Measurements from ENCODE around the gene CLIC6.
"Not testable (repeated sequence)": the region's sequence is repeated elsewhere in the genome, so short reads cannot be mapped to it uniquely, and the experiment has no call there.

The CLIC6 gene

DNA sequence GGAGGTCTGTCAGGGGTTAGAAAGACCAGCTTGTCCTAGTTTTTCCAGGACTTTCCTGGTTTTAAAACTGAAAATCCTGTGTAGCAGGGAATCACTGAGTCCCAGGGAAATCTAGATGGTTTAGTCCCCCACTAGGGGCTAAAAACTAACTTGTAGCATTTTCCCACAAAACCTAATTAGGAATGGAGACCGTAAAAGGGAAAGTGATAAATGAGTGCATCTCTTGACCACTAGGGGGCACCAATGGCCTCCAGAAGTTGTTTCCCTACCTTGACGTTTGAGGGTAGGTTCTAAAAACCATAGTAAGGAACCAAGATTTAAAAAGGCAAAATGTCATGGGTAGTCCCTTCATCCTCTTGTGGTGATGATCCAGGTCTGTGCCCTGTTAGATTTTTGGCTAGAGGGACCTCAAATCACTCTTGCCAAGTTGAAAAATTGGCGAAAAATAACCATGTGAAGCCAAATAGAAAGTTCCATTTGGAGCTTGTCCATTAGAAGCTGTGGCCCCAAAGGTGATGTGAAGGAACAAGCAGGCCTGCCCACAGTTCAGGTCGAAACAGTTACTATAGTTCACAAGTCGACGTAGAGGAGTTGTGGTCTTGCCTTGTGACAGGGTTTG is 24.5 kb downstream of the CLIC6 start:
- DNase-seq (ENCODE audit: low spot score) = peak; percentile 71

DNA sequence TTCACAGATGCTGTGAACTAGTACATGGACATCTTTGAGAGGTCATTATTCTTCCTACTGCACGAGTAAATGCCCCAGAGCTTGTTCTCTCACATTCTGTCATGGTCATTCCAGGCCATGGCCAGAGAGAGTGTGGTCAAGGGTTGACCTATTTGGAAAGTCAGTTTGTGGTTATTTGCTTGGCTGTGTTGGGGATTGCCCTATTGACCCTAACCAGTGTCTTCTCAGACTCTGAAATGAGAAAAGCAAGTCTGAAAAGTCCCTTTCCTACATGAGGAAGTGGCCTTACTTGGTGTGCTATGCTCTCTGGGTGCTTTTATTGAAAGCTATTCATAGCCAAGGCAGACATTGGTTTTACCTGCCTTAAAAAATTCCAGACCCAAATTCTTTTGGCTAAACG is 26.6 kb downstream of the CLIC6 start:
- DNase-seq (ENCODE audit: low spot score) = no peak

DNA sequence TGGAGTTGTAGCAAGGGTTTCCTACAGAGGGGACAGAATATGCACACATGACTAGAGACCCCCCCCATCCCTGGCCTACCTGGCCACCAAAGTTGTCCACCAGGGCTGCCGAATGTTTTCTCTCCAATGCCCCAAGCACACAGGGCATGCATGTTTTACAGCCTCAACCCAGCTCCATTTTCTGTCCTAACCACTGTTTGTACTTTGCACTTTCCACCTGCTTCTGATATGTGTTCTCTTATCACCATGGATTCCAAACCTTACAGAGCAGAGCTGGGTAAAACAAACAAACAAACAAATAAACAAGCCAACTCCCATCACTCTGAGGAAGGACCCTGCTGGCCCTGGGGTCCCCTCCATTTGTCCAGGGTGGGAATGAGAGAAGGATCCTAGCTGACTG is 27.3 kb downstream of the CLIC6 start:
- no peak for DNase-seq (ENCODE audit: low spot score)

DNA sequence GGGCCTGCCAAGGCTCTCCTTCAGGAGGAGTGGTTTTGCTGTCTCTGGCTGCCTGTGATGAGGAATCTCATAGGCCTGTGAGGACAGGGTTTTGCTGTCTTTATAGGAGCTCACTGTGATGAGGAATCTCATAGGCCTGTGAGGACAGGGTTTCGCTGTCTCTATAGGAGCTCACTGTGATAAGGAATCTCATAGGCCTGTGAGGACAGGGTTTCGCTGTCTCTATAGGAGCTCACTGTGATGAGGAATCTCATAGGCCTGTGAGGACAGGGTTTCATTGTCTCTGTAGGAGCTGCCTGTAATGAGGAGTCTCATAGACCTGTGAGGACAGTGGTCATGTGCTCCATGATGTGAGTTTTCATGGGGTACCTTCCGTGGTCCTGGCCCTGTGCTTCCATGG is 29.0 kb downstream of the CLIC6 start:
- DNase-seq (ENCODE audit: low spot score) = no peak

DNA sequence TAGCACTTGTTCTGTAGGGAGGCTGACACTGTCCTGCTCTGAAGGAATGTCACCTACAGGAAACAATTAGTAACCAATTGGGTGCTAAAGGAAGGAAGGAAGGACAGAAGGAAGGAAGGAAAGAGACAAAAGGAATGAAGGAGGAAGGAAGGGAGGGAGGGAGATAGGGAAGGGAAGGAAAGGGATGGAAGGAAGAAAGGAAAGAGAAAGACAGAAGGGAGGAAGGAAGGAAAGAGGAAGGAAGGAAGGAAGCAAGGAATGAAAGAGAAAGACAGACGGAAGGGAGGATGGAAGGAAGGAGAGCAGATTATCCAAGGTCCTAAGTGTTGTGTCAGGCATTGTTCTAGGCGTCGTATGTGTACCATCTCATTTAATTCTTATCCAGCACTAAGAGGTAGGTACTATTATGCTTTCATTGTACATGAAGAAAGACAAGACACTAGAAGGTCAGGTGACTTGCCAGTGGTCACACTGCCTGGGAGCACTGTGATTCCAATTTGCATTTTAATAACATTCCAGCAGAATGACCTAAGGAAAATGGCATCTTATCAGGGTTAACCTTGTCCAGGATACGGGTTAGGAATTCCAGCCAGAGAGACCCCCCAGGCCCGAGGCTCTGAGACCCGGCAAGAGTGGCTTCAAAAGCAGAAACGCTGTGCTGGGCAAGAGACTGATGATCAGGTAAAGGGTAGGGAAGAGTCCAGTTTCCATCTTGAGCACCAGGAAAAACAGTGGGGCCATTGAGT is 29.6 kb downstream of the CLIC6 start:
- DNase-seq (ENCODE audit: low spot score) = no peak

DNA sequence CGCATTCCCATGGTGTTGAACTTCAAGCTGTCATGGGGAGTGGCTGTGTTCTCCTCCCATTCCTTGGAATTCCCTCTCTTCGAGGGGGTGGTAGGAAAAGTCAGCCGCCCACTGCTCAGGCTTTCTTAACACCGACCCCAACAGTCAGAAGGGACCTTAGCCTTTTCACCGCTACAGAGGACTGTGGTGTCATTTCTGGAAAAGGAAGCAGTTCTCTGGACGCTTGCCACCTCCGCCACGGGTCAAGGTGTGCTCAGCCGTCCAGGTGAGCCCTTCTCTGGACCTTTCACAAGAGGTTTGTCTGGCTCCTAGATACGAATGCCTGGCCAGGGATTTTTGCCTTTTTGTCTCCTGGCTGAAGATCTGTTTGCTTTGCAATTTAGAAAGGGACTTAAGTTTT is 31.8 kb downstream of the CLIC6 start:
- DNase-seq (ENCODE audit: low spot score) = no peak

DNA sequence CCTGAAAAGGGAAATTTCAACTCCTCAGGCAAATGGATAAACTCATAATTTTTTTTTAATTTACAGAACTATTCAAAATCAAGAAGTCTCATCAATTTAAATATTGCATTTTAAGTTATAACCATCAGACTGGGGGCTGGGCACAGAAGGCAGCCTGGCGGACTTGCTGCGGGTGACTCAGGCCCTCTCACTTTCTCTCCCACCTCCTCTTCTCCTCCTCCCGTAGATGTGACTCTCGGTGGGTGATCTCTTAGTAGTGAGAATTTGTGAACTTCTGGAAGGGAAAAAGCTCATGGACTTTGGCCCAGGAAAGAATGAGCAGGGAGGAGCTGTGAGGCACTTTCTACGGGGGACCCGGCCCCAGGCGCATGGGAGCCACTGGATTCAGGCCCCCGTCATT is 32.9 kb downstream of the CLIC6 start:
- DNase-seq (ENCODE audit: low spot score) = no peak

DNA sequence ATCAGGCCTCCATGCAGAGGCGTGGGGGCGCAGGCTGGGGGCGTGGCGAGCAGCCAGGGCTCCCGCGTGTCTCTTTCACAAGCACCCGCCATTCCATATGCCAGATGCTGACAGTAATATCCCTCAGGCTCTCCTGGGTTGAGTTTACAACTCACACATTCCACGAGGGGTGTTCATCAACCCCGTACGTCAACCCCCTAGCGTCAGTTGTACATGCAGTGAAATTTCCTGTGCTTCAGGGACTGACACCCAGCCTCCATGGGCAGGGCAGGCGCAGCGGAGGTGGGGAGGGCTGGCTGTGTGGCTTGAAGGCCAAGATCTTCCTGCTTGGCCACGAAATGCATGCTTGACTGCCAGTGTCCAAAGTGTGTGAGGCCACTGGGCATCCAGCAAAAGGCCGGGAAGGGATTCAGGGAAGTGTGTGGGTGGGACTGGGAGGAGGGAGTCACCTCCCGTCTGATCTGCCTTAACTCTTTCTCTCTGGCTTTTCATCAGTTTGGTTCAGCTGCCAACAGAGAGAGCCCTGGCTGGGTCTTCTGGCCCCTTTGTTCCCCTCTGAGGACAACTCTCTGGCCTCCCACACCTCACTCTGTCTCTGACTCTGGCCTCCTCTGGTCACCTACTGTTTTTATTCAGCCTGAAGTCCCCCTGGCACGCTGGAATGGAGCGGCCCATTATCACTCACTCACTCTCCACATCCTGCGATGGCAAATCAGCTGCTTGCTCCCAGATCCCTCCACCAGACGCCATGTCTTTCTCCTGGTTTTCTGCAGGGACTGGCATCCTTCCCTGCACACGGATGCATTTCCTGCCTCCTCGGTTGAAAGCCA is 33.8 kb downstream of the CLIC6 start:
- no peak for DNase-seq (ENCODE audit: low spot score)

DNA sequence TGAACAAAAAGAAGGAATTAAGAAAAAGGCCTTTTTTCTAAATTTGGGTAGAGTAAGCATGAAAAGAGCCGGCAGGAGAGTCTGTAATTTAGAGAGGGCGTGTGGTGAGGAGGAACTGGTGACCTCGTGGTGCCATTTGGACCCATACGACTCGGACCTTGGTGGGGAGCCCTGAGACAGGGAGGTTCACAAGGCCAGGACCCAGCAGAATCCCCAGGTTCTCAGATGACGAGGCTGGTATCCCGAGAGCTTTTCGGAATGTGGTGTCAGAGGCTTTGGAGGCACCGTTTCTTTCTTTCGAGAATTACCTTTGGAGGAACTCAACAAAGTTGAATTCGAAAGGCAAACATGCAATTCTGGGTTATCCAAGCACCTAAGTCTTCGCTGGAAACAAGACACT is 34.8 kb downstream of the CLIC6 start:
- no peak for DNase-seq (ENCODE audit: low spot score)

DNA sequence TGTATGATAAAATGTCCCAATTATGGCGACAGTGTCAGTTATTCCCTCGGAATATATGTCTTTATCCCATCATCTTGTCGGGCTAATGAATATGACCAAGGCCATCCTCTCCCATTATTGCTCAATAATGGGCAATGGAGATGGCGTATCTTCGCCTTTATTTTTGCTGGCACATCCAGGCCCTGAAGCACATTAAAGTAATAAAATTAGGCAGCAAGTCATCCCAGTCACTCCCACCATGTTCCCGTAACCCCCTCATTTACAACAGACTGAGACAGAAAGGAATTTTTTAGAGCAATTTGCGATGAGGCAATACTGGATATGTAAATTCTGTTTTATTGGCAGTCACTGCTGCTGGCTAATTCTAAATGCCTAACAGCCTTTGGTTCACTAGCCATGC is 35.3 kb downstream of the CLIC6 start:
- DNase-seq (ENCODE audit: low spot score) = no peak

DNA sequence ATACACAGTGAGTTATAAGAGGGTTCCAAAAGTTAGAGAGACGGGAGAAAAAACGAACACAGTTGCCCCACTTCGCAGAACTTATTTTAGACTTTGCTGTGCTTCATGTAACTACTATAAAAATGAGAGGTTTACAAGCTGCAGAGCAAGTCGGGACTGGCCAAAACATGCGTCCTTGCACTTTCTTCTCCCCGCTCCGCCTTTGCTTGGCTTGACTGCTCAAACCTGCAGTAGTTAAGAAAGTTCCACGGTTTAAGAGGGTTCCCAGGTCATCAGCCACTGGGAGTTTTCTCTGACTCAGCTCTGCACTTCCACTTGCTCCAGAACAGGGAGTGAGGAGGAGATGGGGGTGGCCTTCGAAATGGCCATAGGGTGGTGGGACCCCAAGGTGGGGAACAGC is 36.2 kb downstream of the CLIC6 start:
- no peak for DNase-seq (ENCODE audit: low spot score)

DNA sequence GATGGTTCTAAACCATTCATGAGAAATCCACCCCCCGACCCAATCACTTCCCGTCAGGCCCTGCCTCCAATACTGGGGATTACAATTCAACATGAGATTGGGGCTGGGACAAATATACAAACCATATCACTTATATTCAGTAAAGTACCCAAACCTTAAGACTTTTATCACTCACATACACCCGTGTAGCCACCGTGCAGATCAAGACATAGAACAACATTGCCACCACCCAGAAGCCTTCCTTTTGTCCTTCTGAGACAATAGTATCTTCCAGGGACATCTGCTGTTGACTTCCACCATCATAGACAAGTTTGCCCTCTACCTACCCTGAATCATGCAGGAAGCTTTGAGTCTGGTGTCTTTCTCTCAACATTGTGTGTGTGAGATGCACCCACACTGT is 37.5 kb downstream of the CLIC6 start:
- DNase-seq (ENCODE audit: low spot score) = no peak

DNA sequence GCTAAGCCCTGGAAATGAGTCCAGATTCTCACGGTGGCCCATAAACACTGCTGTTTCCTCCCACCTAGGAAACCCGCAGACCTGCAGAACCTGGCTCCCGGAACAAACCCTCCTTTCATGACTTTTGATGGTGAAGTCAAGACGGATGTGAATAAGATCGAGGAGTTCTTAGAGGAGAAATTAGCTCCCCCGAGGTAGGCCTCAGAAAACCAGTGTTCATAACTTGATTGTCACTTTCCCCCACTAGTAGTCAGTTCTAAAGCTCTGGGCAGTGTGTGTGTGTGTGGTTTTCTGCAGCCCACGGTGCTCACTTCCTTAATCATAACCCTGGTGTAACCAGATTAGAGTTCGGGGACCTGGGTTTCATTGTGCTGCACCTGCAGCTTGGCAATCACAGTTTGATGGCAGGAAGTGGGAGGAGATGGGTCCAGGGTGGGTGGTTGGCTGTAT is 39.1 kb downstream of the CLIC6 start:
- no peak for DNase-seq (ENCODE audit: low spot score)

DNA sequence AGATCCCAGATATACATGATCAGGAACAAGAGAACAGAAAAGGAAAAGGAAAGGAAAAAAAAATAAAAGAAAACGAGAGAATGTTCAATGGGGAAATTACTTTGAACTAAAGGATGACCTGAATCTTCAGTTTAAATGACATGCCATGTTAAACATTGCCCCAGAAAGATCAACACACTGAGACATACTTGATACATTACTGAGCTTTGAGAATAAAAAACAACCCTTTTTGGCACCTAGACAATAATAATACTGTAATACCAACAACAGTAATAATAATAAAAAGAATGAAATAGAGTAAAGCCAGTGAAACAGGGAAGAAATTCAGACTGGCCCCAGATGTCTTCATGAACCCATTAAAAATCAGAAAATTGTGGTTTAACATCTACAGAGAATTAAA is 44.8 kb downstream of the CLIC6 start:
- DNase-seq (ENCODE audit: low spot score) = no peak

DNA sequence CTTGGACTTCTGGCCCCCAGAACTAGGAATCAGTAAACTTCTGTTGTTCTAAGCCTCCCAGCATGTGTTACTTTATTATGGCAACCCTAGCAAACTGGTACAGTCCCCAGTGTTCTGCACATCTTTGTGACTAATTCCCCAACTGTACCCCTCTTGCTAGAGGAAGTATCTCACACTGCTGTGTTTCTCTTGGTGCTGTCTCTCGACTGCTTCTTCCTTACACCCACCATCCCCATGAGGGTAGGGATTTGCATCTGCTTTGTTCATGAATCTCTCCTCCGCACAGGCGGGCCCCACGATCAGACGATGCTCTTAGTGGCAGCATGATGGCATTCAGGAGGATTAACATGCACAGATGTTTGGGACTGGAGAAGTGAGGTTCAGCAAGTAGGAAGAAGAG is 46.7 kb downstream of the CLIC6 start:
- no peak for DNase-seq (ENCODE audit: low spot score)

DNA sequence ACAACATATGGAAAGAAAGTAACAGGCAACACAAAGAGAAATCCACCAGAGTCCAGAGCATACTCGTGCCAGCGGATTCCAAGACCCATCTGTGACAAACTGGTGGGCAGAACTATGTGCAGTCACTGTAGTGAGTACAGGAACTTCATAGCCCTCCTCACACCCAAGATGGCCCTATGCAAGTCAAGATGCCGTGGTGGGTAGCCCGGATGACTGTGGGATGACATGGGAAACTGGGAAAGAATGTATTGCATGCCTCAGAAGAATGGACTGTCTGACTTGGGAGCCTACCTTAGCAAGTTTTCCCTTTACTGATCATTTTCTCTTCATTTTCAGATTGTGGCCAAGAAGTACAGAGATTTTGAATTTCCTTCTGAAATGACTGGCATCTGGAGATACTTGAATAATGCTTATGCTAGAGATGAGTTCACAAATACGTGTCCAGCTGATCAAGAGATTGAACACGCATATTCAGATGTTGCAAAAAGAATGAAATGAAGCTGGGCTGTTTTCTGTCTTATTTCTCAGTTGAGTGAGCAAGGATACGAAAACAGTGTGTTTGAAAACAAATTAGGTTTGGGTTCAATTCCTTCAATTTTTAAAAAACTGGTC is 47.3 kb downstream of the CLIC6 start:
- DNase-seq (ENCODE audit: low spot score) = no peak

DNA sequence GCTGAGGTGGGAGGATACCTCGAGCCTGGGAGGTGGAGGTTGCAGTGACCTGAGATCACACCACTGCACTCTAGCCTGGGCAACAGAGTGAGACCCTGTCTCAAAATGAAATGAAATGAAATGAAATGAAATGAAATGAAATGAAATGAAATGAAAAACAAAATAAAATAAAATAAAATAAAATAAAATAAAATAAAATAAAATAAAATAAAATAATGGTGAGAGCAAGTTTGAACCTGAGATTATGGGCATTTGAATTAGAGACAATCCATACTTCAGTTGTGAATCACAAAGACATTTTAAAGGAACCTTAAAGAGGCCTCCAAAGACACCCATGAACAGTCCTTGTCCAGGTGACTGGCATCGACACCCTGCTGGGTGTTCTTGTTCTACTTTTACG is 49.7 kb downstream of the CLIC6 start:
- not testable (repeated sequence) for DNase-seq (ENCODE audit: low spot score)

DNA sequence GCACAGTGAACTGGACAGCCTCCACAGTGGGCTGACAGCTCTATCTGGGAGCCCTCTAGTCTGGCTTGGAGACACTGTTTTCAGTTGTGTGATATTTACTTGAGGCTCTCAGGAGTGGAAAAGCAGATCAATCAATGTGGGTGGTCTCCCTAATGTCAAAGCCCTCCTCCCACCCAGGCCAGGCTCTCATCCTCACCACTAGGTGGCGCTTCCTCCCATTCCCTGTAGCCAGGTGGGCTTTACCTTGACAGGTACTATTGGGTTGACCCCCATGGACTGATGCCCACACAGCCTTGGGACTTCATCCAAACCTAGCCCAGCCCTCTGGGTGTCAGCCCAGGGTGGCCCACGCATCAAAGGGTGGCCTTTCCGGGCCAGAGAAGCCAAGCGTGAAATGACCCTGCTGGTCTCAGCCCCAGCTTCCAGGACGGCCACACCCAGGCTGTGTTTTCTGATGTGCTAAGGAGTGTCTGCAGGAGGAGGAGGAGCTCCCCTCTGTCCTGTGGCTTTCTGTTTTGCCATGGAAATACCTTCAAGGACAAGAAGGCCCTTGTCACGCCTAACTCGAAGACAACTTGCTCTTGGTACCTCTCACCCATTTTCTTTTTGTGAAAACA is 54.0 kb downstream of the CLIC6 start:
- DNase-seq (ENCODE audit: low spot score) = peak; percentile 34

DNA sequence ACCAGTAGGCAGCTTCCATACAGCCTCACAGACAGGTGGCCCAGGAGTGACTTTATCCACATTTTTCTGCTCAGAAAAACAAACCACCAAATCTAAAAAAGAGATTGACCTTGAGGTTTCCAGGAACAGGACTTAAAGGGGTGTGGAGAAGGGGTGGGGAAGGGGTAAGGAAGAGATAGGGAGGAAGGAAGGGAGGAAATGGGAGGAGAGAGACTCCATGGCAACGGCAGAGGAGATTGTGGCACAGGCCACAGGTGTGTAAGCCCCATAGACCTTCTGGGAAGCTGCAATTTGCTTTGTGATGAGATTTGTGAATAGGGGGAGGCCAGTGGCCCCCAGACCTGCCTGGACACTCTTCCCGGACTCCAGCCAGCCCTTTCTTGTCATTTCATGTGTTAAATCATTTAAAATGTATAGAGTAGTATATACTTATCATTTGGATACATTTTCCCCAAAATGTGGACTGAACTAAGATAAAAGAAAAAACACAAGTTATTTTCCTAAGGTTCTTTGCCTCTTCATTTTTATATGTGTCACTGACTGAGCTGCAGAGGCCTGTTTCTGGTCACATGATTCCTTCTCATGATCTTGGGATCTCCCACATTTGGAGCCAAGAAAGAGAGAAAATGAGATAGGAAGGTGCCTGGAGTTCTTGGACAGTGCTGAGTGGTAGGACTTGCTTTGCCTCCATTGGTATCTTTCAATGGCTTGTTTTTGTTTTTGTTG is 55.5 kb downstream of the CLIC6 start:
- no peak for DNase-seq (ENCODE audit: low spot score)

DNA sequence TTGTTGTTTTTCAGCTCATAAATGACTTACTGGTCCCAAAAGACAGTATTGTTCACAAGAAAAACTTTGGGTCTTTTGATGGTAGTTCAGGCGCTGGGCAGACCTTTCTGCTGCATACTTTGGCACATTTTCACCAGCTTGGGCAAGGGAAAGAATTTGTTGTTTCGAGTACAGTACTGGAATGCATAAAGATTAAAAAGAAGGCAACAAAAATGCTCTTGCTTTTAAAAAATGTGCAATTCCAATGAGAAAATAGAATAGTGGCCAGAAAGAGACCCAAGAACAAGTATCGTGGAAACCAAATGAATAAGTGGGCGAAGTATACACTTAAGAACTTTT is 56.0 kb downstream of the CLIC6 start:
- DNase-seq (ENCODE audit: low spot score) = no peak

DNA sequence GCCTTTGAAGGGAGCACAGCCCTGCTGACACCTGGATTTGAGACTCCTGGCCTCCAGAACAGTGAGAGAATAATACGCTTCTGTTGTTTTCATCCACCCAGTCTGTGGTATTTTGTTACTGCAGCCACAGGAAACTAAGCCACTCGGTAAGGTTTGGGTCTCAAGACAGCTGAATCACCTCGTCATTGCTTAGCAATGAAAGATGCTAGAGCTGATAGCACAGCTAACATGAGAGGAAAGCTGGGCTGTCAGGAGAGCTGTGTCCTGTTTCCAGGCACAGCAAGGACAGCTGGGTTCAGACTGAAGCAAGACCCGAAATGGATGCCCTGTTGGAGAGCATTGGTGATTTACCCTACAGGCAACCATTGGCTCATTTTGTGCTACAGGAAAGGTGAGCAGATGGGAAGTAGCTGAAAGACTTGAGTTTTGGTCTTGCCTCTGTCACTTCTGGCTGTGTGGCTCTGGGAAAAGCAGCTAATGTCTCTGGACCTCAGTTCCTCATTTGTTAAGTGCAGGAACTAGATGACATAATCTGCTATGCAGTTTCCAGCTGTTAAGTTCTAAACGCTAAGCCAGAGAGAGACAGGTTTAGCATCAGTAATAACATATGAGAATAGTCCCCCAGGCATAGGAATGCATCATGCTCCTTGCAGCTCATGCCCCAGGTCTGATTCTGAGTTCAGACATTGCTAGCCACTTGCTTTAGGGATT is 58.0 kb downstream of the CLIC6 start:
- no peak for DNase-seq (ENCODE audit: low spot score)

Data from NAMALWA (cell line).